HL-60 (cell line): ENCODE measurements around the gene DNAH17.

Experiments
- DNase-seq, 2 experiments: peaks; one replicate each; pipeline ENCODE4 v3.0.0-alpha.2; 2010 to 2020; ENCODE audit warnings: low read depth in 1 of 2, low spot score in 1 of 2
- H3K27ac ChIP-seq: fragments of 250-450 bp; sonication (Bioruptor Pico); replicated peaks from 2 replicates; pipeline ENCODE4 v1.5.1; 2020; ENCODE audit warnings: mild to moderate bottlenecking, moderate library complexity
- H3K27me3 ChIP-seq: fragments of 250-450 bp; sonication (Bioruptor Pico); 2 replicates; pipeline ENCODE4 v1.5.1; 2021; ENCODE audit warnings: mild to moderate bottlenecking, moderate library complexity; ENCODE audit not compliant: insufficient read depth, poor library complexity, severe bottlenecking
- H3K4me3 ChIP-seq: replicated peaks from 2 replicates; pipeline ENCODE4 v1.5.1; 2011; ENCODE audit warnings: mild to moderate bottlenecking, control low read depth, low read length; ENCODE audit not compliant: insufficient read depth
- CTCF ChIP-seq: IDR thresholded peaks from one replicate; pipeline ENCODE4 v1.5.1; 2011; ENCODE audit warnings: low read length, control low read depth, inconsistent platforms; ENCODE audit not compliant: insufficient read depth
- GABPA ChIP-seq: IDR thresholded peaks from 2 replicates; pipeline ENCODE4 v1.6.1; 2012; ENCODE audit warnings: low read depth
- POLR2AphosphoS5 ChIP-seq: IDR thresholded peaks from 2 replicates; pipeline ENCODE4 v1.6.1; 2012; ENCODE audit warnings: low read depth
- REST ChIP-seq: IDR thresholded peaks from 2 replicates; pipeline ENCODE4 v1.6.1; 2012; ENCODE audit warnings: low read depth; ENCODE audit not compliant: insufficient replicate concordance
- SPI1 ChIP-seq: IDR thresholded peaks from 2 replicates; pipeline ENCODE4 v1.6.1; 2012; ENCODE audit warnings: low read depth, mild to moderate bottlenecking, borderline replicate concordance

DNAH17 gene

GRCh38 chr17:78391843-78392242 is 185.4 kb downstream of the DNAH17 start:
- no peak for TF ChIP-seq REST
- TF ChIP-seq SPI1 = no peak
- TF ChIP-seq GABPA = no peak
- no peak for TF ChIP-seq CTCF
- TF ChIP-seq POLR2AphosphoS5 = no peak
- H3K4me3 ChIP-seq = no peak overlapping the region
- H3K27me3 ChIP-seq = no peaks in the 10 kb centered on the region
- H3K27ac ChIP-seq = no peak overlapping the region
- no peak for DNase-seq

GRCh38 chr17:78391051-78391431 is 186.2 kb downstream of the DNAH17 start:
- Histone ChIP-seq H3K4me3 (no peak overlapping the region), H3K27me3 (no peaks in the 10 kb centered on the region), H3K27ac (no peak overlapping the region)
- no peak for DNase-seq
- TF ChIP-seq GABPA (no peak), CTCF (no peak), REST (no peak), SPI1 (no peak), POLR2AphosphoS5 (no peak)

GRCh38 chr17:78390241-78391050 is 186.8 kb downstream of the DNAH17 start:
- no peak for DNase-seq
- Histone ChIP-seq H3K4me3 (no peak overlapping the region), H3K27me3 (no peaks in the 10 kb centered on the region), H3K27ac (no peak overlapping the region)
- TF ChIP-seq POLR2AphosphoS5 (no peak), GABPA (no peak), REST (no peak), SPI1 (no peak), CTCF (no peak)
